ES-I3 (cell line): ENCODE data around the gene CRYBG2.
"Not testable (repeated sequence)": the region's sequence is repeated elsewhere in the genome, so short reads cannot be mapped to it uniquely, and the experiment has no call there.

Source experiments
- H3K36me3 ChIP-seq: 2 replicates; pipeline ENCODE4 v1.6.1; 2013; ENCODE audit warnings: mild to moderate bottlenecking, low read length, control low read depth, moderate library complexity; ENCODE audit not compliant: insufficient read depth
- H3K4me1 ChIP-seq: 2 replicates; pipeline ENCODE4 v1.6.1; 2013; ENCODE audit warnings: mild to moderate bottlenecking, control low read depth, low read length; ENCODE audit not compliant: insufficient read depth
- H3K9ac ChIP-seq: 2 replicates; pipeline ENCODE4 v1.6.1; 2013; ENCODE audit warnings: low read depth, mild to moderate bottlenecking, low read length, moderate library complexity
- H3K9me3 ChIP-seq: 2 replicates; pipeline ENCODE4 v1.6.1; 2013; ENCODE audit warnings: mild to moderate bottlenecking, low read length, moderate library complexity; ENCODE audit not compliant: control insufficient read depth, insufficient read depth

The CRYBG2 gene

GRCh38 chr1:26353976-26354820, at the start of gene CRYBG2:
Gene CRYBG2, minus strand, starts transcription at chr1:26354130. Its CDS starts 7,473 bp downstream, at chr1:26346657.
- no peak within 1 kb of the TSS for H3K9ac ChIP-seq
- peaks cover 57% of the 10 kb centered on the region for H3K4me1 ChIP-seq
- H3K36me3 ChIP-seq = no peaks in the 10 kb centered on the region; the same call in 1 of the 2 replicates
- no peaks in the 10 kb centered on the region for H3K9me3 ChIP-seq

- H3K9me3 ChIP-seq = no peaks in the 10 kb centered on the region
- H3K9ac ChIP-seq = no peak overlapping the region
- no peaks in the 10 kb centered on the region for H3K4me1 ChIP-seq
- H3K36me3 ChIP-seq = no peaks in the 10 kb centered on the region
Observed at GRCh38 chr1:26403656-26404055, 49.7 kb upstream of the CRYBG2 start.

- Histone ChIP-seq H3K9me3 (no peaks in the 10 kb centered on the region), H3K9ac (no peak overlapping the region), H3K36me3 (no peaks in the 10 kb centered on the region), H3K4me1 (no peaks in the 10 kb centered on the region)
Observed at GRCh38 chr1:26401891-26402290, 48.0 kb upstream of the CRYBG2 start.

GRCh38 chr1:26399034-26399433, 45.1 kb upstream of the CRYBG2 start:
- no peaks in the 10 kb centered on the region for H3K9me3 ChIP-seq
- H3K36me3 ChIP-seq = no peaks in the 10 kb centered on the region
- H3K4me1 ChIP-seq = no peaks in the 10 kb centered on the region
- no peak overlapping the region for H3K9ac ChIP-seq

- no peaks in the 10 kb centered on the region for H3K4me1 ChIP-seq
- H3K36me3 ChIP-seq = no peaks in the 10 kb centered on the region
- no peaks in the 10 kb centered on the region for H3K9me3 ChIP-seq
- H3K9ac ChIP-seq = no peak overlapping the region
Observed at GRCh38 chr1:26395754-26396153, 41.8 kb upstream of the CRYBG2 start.

- H3K36me3 ChIP-seq = no peaks in the 10 kb centered on the region
Observed at GRCh38 chr1:26391450-26391849, 37.5 kb upstream of the CRYBG2 start.

GRCh38 chr1:26389604-26390247, 35.8 kb upstream of the CRYBG2 start:
- peaks cover 5% of the 10 kb centered on the region; the same call in 1 of the 2 replicates for H3K4me1 ChIP-seq
- no peak overlapping the region for H3K9ac ChIP-seq
- no peaks in the 10 kb centered on the region for H3K9me3 ChIP-seq
- H3K36me3 ChIP-seq = no peaks in the 10 kb centered on the region

More at GRCh38 chr1:26391450-26391849, 37.5 kb upstream of the CRYBG2 start:
- Histone ChIP-seq H3K9ac (no peak overlapping the region), H3K9me3 (no peaks in the 10 kb centered on the region), H3K4me1 (no peaks in the 10 kb centered on the region)

- H3K36me3 ChIP-seq = no peaks in the 10 kb centered on the region
- H3K4me1 ChIP-seq = peaks cover 5% of the 10 kb centered on the region; the same call in 1 of the 2 replicates
- H3K9me3 ChIP-seq = no peaks in the 10 kb centered on the region
- H3K9ac ChIP-seq = no peak overlapping the region
Observed at GRCh38 chr1:26388791-26389445, 35.0 kb upstream of the CRYBG2 start.

GRCh38 chr1:26387447-26387846, 33.5 kb upstream of the CRYBG2 start:
- Histone ChIP-seq H3K9ac (no peak overlapping the region), H3K36me3 (no peaks in the 10 kb centered on the region), H3K4me1 (peaks cover 5% of the 10 kb centered on the region; the same call in 1 of the 2 replicates), H3K9me3 (no peaks in the 10 kb centered on the region)

- not testable (repeated sequence) for H3K9ac ChIP-seq, H3K4me1 ChIP-seq
Observed at GRCh38 chr1:26385063-26385462, 31.1 kb upstream of the CRYBG2 start.

GRCh38 chr1:26384076-26384475, 30.1 kb upstream of the CRYBG2 start:
- no peak overlapping the region for H3K9ac ChIP-seq
- no peaks in the 10 kb centered on the region for H3K9me3 ChIP-seq
- H3K4me1 ChIP-seq = peaks cover 5% of the 10 kb centered on the region; the same call in 1 of the 2 replicates

More at GRCh38 chr1:26385063-26385462, 31.1 kb upstream of the CRYBG2 start:
- H3K9me3 ChIP-seq, H3K36me3 ChIP-seq: not testable (repeated sequence)

GRCh38 chr1:26378879-26379251, 24.9 kb upstream of the CRYBG2 start:
- H3K36me3 ChIP-seq = no peaks in the 10 kb centered on the region
- H3K9ac ChIP-seq = no peak overlapping the region
- H3K9me3 ChIP-seq = no peaks in the 10 kb centered on the region
- H3K4me1 ChIP-seq = peaks cover 20% of the 10 kb centered on the region; the same call in 1 of the 2 replicates

More at GRCh38 chr1:26384076-26384475, 30.1 kb upstream of the CRYBG2 start:
- no peaks in the 10 kb centered on the region for H3K36me3 ChIP-seq

GRCh38 chr1:26378088-26378878, 24.4 kb upstream of the CRYBG2 start:
- H3K36me3 ChIP-seq = no peaks in the 10 kb centered on the region
- peaks cover 20% of the 10 kb centered on the region; the same call in 1 of the 2 replicates for H3K4me1 ChIP-seq
- H3K9ac ChIP-seq = no peak overlapping the region
- no peaks in the 10 kb centered on the region for H3K9me3 ChIP-seq

GRCh38 chr1:26376050-26376449, 22.1 kb upstream of the CRYBG2 start:
- H3K36me3 ChIP-seq = no peaks in the 10 kb centered on the region
- no peak overlapping the region for H3K9ac ChIP-seq
- H3K9me3 ChIP-seq = no peaks in the 10 kb centered on the region
- peaks cover 20% of the 10 kb centered on the region; the same call in 1 of the 2 replicates for H3K4me1 ChIP-seq
